ENCODE measurements around the gene CNGB1.

CNGB1 gene

DNA sequence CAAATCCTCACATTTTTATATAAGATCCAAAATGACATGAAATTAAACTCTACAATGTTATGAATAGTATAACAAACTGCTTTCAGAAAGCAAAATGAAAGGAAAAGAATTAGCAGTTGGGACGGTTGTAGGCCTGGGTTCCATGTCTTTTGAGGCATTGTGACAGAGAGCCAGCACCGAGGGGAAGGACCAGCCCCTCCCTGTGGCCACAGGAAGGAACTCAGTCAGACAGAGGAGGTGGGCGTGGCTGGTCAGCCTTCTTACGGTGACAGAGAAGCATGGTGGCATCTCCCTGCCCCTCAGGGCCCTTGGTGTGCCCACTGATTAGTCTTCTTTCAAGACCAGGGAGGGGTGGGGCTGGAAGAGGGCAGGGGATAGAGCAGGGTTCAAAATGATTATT lies 23.9 kb upstream of the CNGB1 start:
- ATAC-seq (ENCODE audit: low read depth) (no peak), DNase-seq (ENCODE audit: low spot score) (no peak)
- TF ChIP-seq, protein P1, sequence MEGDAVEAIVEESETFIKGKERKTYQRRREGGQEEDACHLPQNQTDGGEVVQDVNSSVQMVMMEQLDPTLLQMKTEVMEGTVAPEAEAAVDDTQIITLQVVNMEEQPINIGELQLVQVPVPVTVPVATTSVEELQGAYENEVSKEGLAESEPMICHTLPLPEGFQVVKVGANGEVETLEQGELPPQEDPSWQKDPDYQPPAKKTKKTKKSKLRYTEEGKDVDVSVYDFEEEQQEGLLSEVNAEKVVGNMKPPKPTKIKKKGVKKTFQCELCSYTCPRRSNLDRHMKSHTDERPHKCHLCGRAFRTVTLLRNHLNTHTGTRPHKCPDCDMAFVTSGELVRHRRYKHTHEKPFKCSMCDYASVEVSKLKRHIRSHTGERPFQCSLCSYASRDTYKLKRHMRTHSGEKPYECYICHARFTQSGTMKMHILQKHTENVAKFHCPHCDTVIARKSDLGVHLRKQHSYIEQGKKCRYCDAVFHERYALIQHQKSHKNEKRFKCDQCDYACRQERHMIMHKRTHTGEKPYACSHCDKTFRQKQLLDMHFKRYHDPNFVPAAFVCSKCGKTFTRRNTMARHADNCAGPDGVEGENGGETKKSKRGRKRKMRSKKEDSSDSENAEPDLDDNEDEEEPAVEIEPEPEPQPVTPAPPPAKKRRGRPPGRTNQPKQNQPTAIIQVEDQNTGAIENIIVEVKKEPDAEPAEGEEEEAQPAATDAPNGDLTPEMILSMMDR (IDR thresholded peaks at IDR 0.05; ENCODE audit: poor library complexity, severe bottlenecking): peak; percentile 30

GRCh38 chr16:57994361-57994760 lies 23.4 kb upstream of the CNGB1 start:
- TF ChIP-seq, protein P1 (IDR thresholded peaks at IDR 0.05; ENCODE audit: poor library complexity, severe bottlenecking): no peak
- Histone ChIP-seq H3K9me3 (ENCODE audit: severe bottlenecking) (no peaks in the 10 kb centered on the region), H3K4me1 (ENCODE audit: insufficient read depth, poor library complexity, severe bottlenecking) (peaks cover 29% of the 10 kb centered on the region), H3K36me3 (ENCODE audit: low read depth) (peaks cover 13% of the 10 kb centered on the region), H3K27me3 (ENCODE audit: insufficient read depth, poor library complexity, severe bottlenecking) (no peaks in the 10 kb centered on the region), H3K4me3 (ENCODE audit: severe bottlenecking) (no peak overlapping the region), H3K27ac (ENCODE audit: poor library complexity, severe bottlenecking) (no peak overlapping the region)
- DNase-seq (ENCODE audit: low spot score) (no peak), ATAC-seq (ENCODE audit: low read depth) (no peak)

More for the DNA sequence above, 23.9 kb upstream of the CNGB1 start:
- Histone ChIP-seq H3K36me3 (ENCODE audit: low read depth) (peaks cover 13% of the 10 kb centered on the region), H3K9me3 (ENCODE audit: severe bottlenecking) (no peaks in the 10 kb centered on the region), H3K27ac (ENCODE audit: poor library complexity, severe bottlenecking) (no peak overlapping the region), H3K4me3 (ENCODE audit: severe bottlenecking) (no peak overlapping the region), H3K27me3 (ENCODE audit: insufficient read depth, poor library complexity, severe bottlenecking) (no peaks in the 10 kb centered on the region), H3K4me1 (ENCODE audit: insufficient read depth, poor library complexity, severe bottlenecking) (peaks cover 31% of the 10 kb centered on the region)

DNA sequence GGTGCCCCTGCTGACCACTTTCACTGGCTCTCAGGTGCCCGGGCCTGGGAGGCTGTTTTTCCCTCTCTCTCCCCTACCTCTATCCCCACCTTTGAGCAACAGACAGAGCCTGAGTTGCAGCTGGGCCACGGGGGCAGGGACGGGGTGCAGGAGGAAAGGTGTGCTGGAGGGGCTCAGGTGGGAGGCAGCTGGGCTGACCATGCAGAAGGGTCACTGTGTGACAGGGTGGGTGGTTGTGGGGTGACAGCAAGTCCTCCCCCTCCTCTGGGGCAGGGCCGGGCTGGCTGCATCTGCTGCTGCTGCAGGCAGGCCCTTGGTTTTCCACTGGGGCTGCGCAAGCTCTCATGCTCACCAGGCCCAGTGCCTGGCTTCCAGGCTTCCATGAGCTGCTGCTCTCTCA lies 23.0 kb upstream of the CNGB1 start:
- DNase-seq (ENCODE audit: low spot score) (no peak), ATAC-seq (ENCODE audit: low read depth) (no peak)
- Histone ChIP-seq H3K36me3 (ENCODE audit: low read depth) (peaks cover 13% of the 10 kb centered on the region), H3K9me3 (ENCODE audit: severe bottlenecking) (no peaks in the 10 kb centered on the region), H3K4me1 (ENCODE audit: insufficient read depth, poor library complexity, severe bottlenecking) (peaks cover 27% of the 10 kb centered on the region), H3K27me3 (ENCODE audit: insufficient read depth, poor library complexity, severe bottlenecking) (no peaks in the 10 kb centered on the region), H3K27ac (ENCODE audit: poor library complexity, severe bottlenecking) (peak overlapping the region; percentile 34), H3K4me3 (ENCODE audit: severe bottlenecking) (no peak overlapping the region)
- TF ChIP-seq, protein P1 (IDR thresholded peaks at IDR 0.05; ENCODE audit: poor library complexity, severe bottlenecking): no peak

DNA sequence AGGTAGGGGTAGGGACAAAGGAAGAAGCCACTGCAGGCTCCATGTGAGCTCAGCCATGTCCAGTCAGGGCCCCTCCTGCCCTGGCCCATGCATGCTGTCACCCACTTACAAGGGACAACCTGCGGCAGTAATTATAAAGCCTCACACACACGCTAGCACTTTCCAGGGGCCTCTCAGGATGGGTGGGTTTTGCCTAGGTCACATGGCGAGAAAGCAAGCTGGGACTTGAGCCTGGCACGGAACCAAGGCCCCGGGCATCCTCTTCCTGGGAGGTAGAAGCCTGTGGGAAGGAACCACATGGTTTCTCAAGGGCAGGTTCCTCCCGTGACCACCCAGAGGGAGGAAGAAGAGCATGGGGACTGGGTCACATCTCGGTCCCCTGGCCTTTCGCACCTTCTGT lies 22.5 kb upstream of the CNGB1 start:
- Histone ChIP-seq H3K4me1 (ENCODE audit: insufficient read depth, poor library complexity, severe bottlenecking) (peaks cover 27% of the 10 kb centered on the region), H3K9me3 (ENCODE audit: severe bottlenecking) (no peaks in the 10 kb centered on the region), H3K27me3 (ENCODE audit: insufficient read depth, poor library complexity, severe bottlenecking) (no peaks in the 10 kb centered on the region), H3K27ac (ENCODE audit: poor library complexity, severe bottlenecking) (peak overlapping the region; percentile 34), H3K36me3 (ENCODE audit: low read depth) (peaks cover 13% of the 10 kb centered on the region), H3K4me3 (ENCODE audit: severe bottlenecking) (no peak overlapping the region)
- ATAC-seq (ENCODE audit: low read depth) (peak; percentile 52), DNase-seq (ENCODE audit: low spot score) (no peak)
- TF ChIP-seq, protein P1 (IDR thresholded peaks at IDR 0.05; ENCODE audit: poor library complexity, severe bottlenecking): no peak

GRCh38 chr16:57992084-57992483 lies 21.2 kb upstream of the CNGB1 start:
- no peaks in the 10 kb centered on the region for H3K27me3 ChIP-seq (ENCODE audit: insufficient read depth, poor library complexity, severe bottlenecking)
- no peaks in the 10 kb centered on the region for H3K9me3 ChIP-seq (ENCODE audit: severe bottlenecking)
- no peak for DNase-seq (ENCODE audit: low spot score)
- TF ChIP-seq, protein P1 (IDR thresholded peaks at IDR 0.05; ENCODE audit: poor library complexity, severe bottlenecking): no peak
- H3K36me3 ChIP-seq (ENCODE audit: low read depth): peaks cover 9% of the 10 kb centered on the region
- no peak for ATAC-seq (ENCODE audit: low read depth)
- no peak overlapping the region for H3K4me3 ChIP-seq (ENCODE audit: severe bottlenecking)
- H3K27ac ChIP-seq (ENCODE audit: poor library complexity, severe bottlenecking): no peak overlapping the region
- H3K4me1 ChIP-seq (ENCODE audit: insufficient read depth, poor library complexity, severe bottlenecking): peaks cover 22% of the 10 kb centered on the region
